Stimulated activated CD8-positive, alpha-beta memory T cell treated with anti-CD3 and anti-CD28 coated beads, Interleukin-7, amount 100 ng/mL, for 48 hours (primary cell): ENCODE data around the gene PHAX.
"Not testable (repeated sequence)": the region's sequence is repeated elsewhere in the genome, so short reads cannot be mapped to it uniquely, and the experiment has no call there.

Experiments used
- DNase-seq, 2 donors: peaks; one replicate each; pipeline ENCODE4 v3.0.0-alpha.2; 2020; ENCODE audit warnings: low read depth in 1 of 2; ENCODE audit errors: extremely low read depth in 1 of 2

Gene PHAX

DNA sequence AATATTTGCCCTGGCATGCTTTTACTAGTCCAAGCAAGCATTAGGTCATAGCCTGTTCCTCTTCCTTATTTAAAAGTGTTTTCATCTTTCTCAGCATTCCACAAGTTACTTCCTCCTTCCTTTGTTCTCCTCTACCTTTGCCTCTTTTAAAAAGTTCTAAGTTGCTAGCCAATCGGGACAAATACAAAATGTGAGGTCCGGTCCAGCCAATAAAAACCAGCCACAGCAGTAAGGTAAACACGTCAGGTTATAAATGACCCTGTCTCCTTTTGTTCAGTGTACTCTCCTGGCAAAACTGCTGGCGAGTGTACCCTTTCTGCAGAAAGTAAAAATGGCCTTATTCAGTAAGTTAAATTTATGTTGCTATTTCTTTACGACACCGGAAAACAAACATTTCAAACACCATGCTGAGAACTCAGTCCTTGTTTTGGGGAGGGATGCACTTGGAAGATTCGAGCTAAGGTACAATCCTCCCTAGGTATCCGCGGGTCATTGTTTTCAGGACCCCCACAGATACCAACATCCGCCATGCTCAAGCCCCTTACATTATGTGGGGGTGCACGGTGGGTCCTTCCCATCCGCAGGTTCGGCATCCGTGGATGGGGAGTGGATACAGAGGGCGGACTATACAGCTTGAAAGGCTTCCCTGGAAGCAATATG lies 646 bp upstream of the PHAX start:
- DNase-seq = not testable (repeated sequence)

GRCh38 chr5:126603402-126603991 lies 2.8 kb downstream of the PHAX start:
- no peak for DNase-seq

GRCh38 chr5:126605525-126605924 lies 4.8 kb downstream of the PHAX start:
- DNase-seq = no peak

DNA sequence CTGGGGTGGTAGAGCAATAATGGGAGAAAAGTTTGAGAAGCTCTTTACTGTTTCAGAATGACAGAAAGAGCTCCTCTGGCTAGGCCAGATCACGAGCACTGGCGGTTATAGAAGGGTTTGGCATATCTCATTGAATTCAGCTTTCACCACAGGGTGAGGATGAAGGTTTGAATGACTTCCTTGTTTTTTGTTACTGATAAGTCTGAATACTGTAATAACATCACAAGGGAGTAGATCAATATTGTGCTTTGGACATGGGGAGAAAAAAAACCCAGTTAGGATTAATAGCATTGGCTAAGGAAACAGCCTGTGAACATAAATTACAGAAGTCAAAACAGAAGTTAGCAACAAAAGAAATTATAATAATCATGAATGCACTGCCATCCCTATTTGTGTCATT lies 9.4 kb downstream of the PHAX start:
- no peak for DNase-seq

DNA sequence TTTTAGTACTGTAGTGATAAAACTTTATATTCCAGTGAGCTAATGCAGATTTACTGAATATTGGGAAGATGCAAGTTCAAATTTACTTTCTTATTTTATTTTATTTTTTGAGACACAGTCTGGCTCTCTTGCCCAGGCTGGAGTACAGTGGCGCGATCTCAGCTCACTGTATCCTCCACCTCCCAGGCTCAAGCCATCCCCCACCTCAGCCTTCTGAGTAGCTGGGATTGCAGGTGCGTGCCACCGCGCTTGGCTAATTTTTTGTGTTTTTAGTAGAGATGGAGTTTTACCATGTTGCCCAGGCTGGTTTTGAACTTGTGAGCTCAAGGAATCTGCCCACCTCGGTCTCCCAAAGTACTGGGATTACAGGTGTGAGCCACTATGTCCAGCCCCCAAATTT lies 9.9 kb downstream of the PHAX start:
- no peak for DNase-seq

- DNase-seq = no peak
Measured at GRCh38 chr5:126613941-126614592, 13.3 kb downstream of the PHAX start.

DNA sequence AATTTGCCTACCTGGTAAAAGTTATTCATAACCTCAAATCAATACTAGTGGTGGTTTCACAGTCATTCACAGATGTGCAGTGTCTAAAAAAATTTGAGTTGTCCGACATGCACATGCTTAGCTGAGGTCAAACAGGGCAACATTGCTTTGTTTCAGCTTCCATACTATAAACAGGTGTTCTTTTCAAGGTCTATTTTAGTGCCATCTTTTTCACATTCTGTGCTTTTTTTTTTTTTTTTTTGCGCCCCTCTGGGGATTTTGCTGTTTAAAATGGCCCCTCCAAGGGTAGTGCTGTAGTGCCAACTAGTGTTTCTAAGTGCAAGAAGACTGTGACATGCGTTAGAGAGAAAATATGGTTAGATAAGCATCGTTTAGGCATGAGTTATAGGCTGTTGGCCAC lies 14.5 kb downstream of the PHAX start:
- DNase-seq = no peak

DNA sequence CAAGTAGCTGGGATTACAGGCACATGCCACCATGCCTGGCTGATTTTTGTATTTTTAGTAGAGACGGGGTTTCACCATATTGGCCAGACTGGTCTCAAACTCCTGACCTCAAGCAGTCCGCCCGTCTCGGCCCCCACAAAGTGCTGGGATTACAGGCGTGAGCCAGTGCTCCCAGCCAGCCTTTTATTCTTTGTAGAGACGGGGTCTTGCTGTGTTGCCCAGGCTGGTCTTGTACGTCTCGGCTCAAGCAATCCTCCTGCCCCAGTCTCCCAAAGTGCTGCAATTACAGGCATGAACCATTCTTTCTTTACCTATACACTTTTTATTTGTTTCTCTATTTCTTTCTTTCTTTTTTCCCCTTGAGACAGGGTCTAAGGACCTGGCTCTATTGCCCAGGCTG lies 16.9 kb downstream of the PHAX start:
- not testable (repeated sequence) for DNase-seq

- DNase-seq = no peak
Measured at GRCh38 chr5:126619781-126620180, 19.0 kb downstream of the PHAX start.

DNA sequence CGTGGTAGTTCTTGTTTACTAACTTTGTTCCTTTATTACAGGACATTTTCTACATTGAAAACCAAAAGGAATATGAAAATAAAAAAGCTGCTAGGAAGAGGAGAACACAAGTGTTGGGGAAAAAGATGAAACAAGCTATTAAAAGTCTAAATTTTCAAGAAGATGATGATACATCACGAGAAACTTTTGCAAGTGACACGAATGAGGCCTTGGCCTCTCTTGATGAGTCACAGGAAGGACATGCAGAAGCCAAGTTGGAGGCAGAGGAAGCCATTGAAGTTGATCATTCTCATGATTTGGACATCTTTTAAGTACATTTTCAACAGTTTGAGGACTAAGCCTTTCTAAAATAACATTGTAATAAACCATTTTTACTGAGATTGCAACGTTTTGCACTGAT lies 23.8 kb downstream of the PHAX start:
- no peak for DNase-seq

DNA sequence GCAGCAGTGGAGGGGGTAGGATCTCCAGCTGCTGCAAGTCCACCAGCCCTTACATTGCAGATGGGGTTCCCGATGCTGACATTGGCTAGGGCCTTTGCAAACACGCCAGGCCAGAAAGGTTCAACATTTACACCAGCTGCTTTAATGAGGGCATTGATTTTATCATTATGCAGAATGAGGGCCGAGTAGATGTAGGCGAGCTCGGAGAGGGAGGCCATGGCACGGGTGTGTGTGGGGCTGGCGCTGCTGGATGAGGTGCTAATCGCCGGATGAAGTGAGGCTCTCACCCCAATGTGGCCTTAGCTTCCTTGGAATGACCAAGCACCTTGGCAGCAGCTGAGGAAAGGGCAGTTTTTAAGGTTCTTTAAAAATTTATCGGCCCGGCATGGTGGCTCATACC lies 27.4 kb downstream of the PHAX start:
- DNase-seq = no peak

- DNase-seq = no peak
Measured at GRCh38 chr5:126631920-126632319, 31.2 kb downstream of the PHAX start.

DNA sequence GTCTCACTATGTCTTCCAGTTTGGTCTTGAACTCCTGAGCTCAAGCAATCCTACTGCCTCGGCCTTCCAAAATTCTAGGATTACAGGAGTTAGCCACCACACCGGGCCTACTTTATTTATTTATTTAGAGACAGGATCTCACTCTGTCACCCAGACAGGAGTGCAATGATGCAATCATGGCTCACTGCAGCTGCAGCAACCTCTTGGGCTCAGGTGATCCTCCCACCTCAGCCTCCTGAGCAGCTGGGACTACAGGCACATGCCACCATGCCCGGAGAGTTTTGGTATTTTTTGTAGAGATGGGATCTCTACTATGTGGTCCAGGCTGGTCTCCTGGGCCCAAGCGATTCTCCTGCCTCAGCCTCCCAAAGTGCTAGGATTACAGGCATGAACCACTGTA lies 32.8 kb downstream of the PHAX start:
- DNase-seq = no peak

- no peak for DNase-seq
Measured at GRCh38 chr5:126635585-126635984, 34.8 kb downstream of the PHAX start.

GRCh38 chr5:126636956-126637355 lies 36.2 kb downstream of the PHAX start:
- no peak for DNase-seq

DNA sequence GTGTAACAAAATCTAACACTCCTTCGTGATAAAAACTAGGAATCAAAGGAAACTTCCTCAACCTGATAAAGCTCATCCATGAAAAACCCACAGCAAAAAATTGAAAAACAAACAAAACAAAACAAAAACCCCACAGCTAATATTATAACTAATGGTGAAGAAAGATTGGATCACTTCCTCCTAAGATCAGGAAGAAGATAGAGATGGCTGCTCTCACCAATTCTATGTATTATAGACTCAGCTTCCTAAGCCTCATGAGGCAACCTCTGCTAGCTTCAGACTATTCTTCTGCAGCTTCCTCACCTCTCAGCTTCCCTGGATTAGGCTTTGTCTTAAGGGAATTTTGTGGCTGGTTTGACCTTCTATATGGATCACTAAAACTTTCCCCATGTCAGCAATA lies 40.1 kb downstream of the PHAX start:
- no peak for DNase-seq

- DNase-seq = no peak
Measured at GRCh38 chr5:126641387-126641786, 40.6 kb downstream of the PHAX start.

GRCh38 chr5:126645132-126645531 lies 44.4 kb downstream of the PHAX start:
- DNase-seq = no peak

DNA sequence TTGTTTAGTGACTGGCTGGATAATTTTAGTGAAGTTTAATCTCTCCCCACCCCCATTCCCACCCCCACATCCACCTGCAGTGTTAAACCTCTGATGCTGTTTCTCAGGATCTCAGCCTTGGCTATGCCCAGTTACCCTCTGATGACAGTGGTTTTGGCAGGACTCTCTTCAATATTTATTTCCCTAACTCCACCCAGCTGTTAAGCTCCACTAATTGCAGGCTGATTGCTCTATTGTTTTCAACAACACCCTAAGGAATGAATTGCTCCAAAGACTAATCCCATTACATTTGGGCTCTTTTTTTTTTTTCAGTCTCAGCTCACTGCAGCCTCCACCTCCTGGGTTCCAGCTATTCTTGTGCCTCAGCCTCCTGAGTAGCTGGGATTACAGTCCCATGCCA lies 46.3 kb downstream of the PHAX start:
- no peak for DNase-seq

- DNase-seq = no peak
Measured at GRCh38 chr5:126648471-126648870, 47.7 kb downstream of the PHAX start.

GRCh38 chr5:126649057-126649456 lies 48.3 kb downstream of the PHAX start:
- DNase-seq = not testable (repeated sequence)

GRCh38 chr5:126649709-126650108 lies 49.0 kb downstream of the PHAX start:
- not testable (repeated sequence) for DNase-seq
